ENCODE results near the gene DYRK1A.
A peak's percentile ranks its signal among the peaks of the same experiment; 100 is the strongest.

DYRK1A gene

GRCh38 chr21:37365517-37366481 is 774 bp upstream of the DYRK1A start:
- peak; percentile 74 for DNase-seq (ENCODE audit: low read depth)

GRCh38 chr21:37367336-37367702 is 746 bp downstream of the DYRK1A start:
- DNase-seq (ENCODE audit: low read depth): no peak

GRCh38 chr21:37367703-37368540 is 1.3 kb downstream of the DYRK1A start:
- peak; percentile 71 for DNase-seq (ENCODE audit: low read depth)

GRCh38 chr21:37368541-37369279 is 2.1 kb downstream of the DYRK1A start:
- peak; percentile 55 for DNase-seq (ENCODE audit: low read depth)

GRCh38 chr21:37369307-37369854 is 2.8 kb downstream of the DYRK1A start:
- DNase-seq (ENCODE audit: low read depth): no peak

- peak; percentile 67 for DNase-seq (ENCODE audit: low read depth)
Observed at GRCh38 chr21:37370152-37371040, 3.8 kb downstream of the DYRK1A start.

- no peak for DNase-seq (ENCODE audit: low read depth)
Observed at GRCh38 chr21:37371041-37371397, 4.4 kb downstream of the DYRK1A start.

- no peak for DNase-seq (ENCODE audit: low read depth)
Observed at GRCh38 chr21:37372127-37372731, 5.7 kb downstream of the DYRK1A start.

- no peak for DNase-seq (ENCODE audit: low read depth)
Observed at GRCh38 chr21:37372951-37373350, 6.4 kb downstream of the DYRK1A start.

GRCh38 chr21:37373539-37373938 is 7.0 kb downstream of the DYRK1A start:
- peak; percentile 44 for DNase-seq (ENCODE audit: low read depth)

- peak; percentile 83 for DNase-seq (ENCODE audit: low read depth)
Observed at GRCh38 chr21:37374027-37374426, 7.5 kb downstream of the DYRK1A start.

- no peak for DNase-seq (ENCODE audit: low read depth)
Observed at GRCh38 chr21:37375866-37376574, 9.4 kb downstream of the DYRK1A start.

- DNase-seq (ENCODE audit: low read depth): no peak
Observed at GRCh38 chr21:37378700-37379139, 12.1 kb downstream of the DYRK1A start.

GRCh38 chr21:37380349-37381323 is 14.1 kb downstream of the DYRK1A start:
- DNase-seq (ENCODE audit: low read depth): no peak

- peak; percentile 37 for DNase-seq (ENCODE audit: low read depth)
Observed at GRCh38 chr21:37381883-37382585, 15.5 kb downstream of the DYRK1A start.

GRCh38 chr21:37383086-37383485 is 16.5 kb downstream of the DYRK1A start:
- peak; percentile 15 for DNase-seq (ENCODE audit: low read depth)

- no peak for DNase-seq (ENCODE audit: low read depth)
Observed at GRCh38 chr21:37383784-37384311, 17.3 kb downstream of the DYRK1A start.

GRCh38 chr21:37384416-37384815 is 17.8 kb downstream of the DYRK1A start:
- no peak for DNase-seq (ENCODE audit: low read depth)

All from EH (cell line).